Hindlimb muscle (tissue), 1 donor: ENCODE results near the gene AKR1B15. TPM values are rescaled to one million over a fixed set of nuclear protein-coding genes. Genes with fewer than 3 reads are reported as not detected.
A peak's percentile ranks its signal among the peaks of the same experiment; 100 is the strongest.
"Not testable (repeated sequence)": the region's sequence is repeated elsewhere in the genome, so short reads cannot be mapped to it uniquely, and the experiment has no call there.

Source experiments
- DNase-seq: peaks from one replicate; pipeline ENCODE4 v3.0.0-alpha.2; 2013
- polyA plus RNA-seq: library from polyadenylated mRNA; unstranded; fragments of 120-200 nt; gene quantifications from one replicate; pipeline ENCODE4 v1.2.1, GENCODE V29; 2013; ENCODE audit not compliant: insufficient read length

AKR1B15 gene
- polyA plus RNA-seq, 1 donor, result 0.26 TPM

GRCh38 chr7:134565643-134566136 is 16.8 kb downstream of the AKR1B15 start:
- no peak for DNase-seq

GRCh38 chr7:134567368-134567767 is 18.5 kb downstream of the AKR1B15 start:
- no peak for DNase-seq

- not testable (repeated sequence) for DNase-seq
Measured at GRCh38 chr7:134569962-134570361, 21.1 kb downstream of the AKR1B15 start.

- no peak for DNase-seq
Measured at GRCh38 chr7:134571101-134571500, 22.2 kb downstream of the AKR1B15 start.

GRCh38 chr7:134571746-134572461 is 23.0 kb downstream of the AKR1B15 start:
- DNase-seq, result no peak

- no peak for DNase-seq
Measured at GRCh38 chr7:134574322-134574721, 25.4 kb downstream of the AKR1B15 start.

- DNase-seq, result no peak
Measured at GRCh38 chr7:134584290-134584689, 35.4 kb downstream of the AKR1B15 start.

GRCh38 chr7:134585897-134586296 is 37.0 kb downstream of the AKR1B15 start:
- no peak for DNase-seq

- DNase-seq, result no peak
Measured at GRCh38 chr7:134587750-134588149, 38.8 kb downstream of the AKR1B15 start.

GRCh38 chr7:134589491-134589941 is 40.6 kb downstream of the AKR1B15 start:
- no peak for DNase-seq

- DNase-seq, result peak; percentile 36
Measured at GRCh38 chr7:134593530-134594392, 44.9 kb downstream of the AKR1B15 start.

GRCh38 chr7:134594877-134595276 is 46.0 kb downstream of the AKR1B15 start:
- DNase-seq, result no peak

- no peak for DNase-seq
Measured at GRCh38 chr7:134599371-134599770, 50.5 kb downstream of the AKR1B15 start.

- no peak for DNase-seq
Measured at GRCh38 chr7:134601459-134601858, 52.5 kb downstream of the AKR1B15 start.

- no peak for DNase-seq
Measured at GRCh38 chr7:134602881-134603451, 54.1 kb downstream of the AKR1B15 start.

GRCh38 chr7:134605978-134606923 is 57.3 kb downstream of the AKR1B15 start:
- peak; percentile 63 for DNase-seq

- DNase-seq, result no peak
Measured at GRCh38 chr7:134611611-134612151, 62.8 kb downstream of the AKR1B15 start.

GRCh38 chr7:134612197-134612596 is 63.3 kb downstream of the AKR1B15 start:
- DNase-seq, result no peak

GRCh38 chr7:134613623-134614347 is 64.9 kb downstream of the AKR1B15 start:
- DNase-seq, result no peak

- no peak for DNase-seq
Measured at GRCh38 chr7:134616611-134617010, 67.7 kb downstream of the AKR1B15 start.
